ENCODE data around the gene SH3BP5L. TPM values are rescaled to one million over a fixed set of nuclear protein-coding genes. Genes with fewer than 3 reads are reported as not detected.

The SH3BP5L gene
- total and polyA plus RNA-seq, 10 of the 15 experiments (the other 5 are each of a cell fraction or from before 2014, with no cell fraction given) = 1.1 to 22.8 (median 10.9) TPM

DNA sequence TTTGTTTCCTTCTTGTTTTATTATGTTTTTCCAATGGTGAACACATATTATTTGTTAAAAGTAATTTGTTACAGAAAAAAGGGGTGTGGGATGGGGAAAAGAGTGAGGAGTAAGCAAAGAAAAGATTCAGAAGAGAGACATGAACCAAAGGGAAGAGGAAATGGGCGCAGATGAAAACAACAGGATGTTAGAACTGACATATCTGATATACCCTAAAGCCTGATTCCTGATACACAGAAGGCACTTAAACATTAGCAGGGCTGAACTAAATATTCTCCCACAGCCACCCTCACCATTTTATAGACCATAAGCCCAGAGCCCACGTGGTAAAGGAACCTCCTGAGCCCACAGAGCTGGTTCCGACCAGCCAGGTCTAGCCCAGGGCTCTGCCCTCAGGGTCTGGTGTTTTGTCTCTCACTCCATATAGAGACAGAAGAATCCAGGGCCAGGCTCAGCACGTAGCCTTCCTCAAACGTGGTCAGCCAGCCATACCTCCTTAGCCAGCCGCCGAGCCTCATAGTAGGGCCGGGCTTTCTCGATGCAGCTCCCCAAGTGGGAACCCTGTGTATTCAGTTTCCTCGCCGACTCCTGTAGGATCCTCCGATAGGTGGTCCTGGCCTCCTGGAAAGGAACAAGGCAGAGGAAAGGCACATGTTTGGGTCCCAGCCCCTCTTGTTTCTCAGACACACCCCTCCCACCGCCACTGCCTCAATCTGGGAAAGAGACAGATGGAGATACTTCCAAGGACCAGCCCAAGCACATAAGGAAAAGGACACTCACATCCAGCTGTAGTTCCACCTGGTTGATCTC is 9.5 kb downstream of the SH3BP5L start (continued):
- TF ChIP-seq, protein P1, sequence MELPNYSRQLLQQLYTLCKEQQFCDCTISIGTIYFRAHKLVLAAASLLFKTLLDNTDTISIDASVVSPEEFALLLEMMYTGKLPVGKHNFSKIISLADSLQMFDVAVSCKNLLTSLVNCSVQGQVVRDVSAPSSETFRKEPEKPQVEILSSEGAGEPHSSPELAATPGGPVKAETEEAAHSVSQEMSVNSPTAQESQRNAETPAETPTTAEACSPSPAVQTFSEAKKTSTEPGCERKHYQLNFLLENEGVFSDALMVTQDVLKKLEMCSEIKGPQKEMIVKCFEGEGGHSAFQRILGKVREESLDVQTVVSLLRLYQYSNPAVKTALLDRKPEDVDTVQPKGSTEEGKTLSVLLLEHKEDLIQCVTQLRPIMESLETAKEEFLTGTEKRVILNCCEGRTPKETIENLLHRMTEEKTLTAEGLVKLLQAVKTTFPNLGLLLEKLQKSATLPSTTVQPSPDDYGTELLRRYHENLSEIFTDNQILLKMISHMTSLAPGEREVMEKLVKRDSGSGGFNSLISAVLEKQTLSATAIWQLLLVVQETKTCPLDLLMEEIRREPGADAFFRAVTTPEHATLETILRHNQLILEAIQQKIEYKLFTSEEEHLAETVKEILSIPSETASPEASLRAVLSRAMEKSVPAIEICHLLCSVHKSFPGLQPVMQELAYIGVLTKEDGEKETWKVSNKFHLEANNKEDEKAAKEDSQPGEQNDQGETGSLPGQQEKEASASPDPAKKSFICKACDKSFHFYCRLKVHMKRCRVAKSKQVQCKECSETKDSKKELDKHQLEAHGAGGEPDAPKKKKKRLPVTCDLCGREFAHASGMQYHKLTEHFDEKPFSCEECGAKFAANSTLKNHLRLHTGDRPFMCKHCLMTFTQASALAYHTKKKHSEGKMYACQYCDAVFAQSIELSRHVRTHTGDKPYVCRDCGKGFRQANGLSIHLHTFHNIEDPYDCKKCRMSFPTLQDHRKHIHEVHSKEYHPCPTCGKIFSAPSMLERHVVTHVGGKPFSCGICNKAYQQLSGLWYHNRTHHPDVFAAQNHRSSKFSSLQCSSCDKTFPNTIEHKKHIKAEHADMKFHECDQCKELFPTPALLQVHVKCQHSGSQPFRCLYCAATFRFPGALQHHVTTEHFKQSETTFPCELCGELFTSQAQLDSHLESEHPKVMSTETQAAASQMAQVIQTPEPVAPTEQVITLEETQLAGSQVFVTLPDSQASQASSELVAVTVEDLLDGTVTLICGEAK (IDR thresholded peaks at IDR 0.05; ENCODE audit: borderline replicate concordance) = no peak
- TF ChIP-seq ZNF217 (IDR thresholded peaks at IDR 0.05) = no peak
- TF ChIP-seq NBN (IDR thresholded peaks at IDR 0.05) = no peak

DNA sequence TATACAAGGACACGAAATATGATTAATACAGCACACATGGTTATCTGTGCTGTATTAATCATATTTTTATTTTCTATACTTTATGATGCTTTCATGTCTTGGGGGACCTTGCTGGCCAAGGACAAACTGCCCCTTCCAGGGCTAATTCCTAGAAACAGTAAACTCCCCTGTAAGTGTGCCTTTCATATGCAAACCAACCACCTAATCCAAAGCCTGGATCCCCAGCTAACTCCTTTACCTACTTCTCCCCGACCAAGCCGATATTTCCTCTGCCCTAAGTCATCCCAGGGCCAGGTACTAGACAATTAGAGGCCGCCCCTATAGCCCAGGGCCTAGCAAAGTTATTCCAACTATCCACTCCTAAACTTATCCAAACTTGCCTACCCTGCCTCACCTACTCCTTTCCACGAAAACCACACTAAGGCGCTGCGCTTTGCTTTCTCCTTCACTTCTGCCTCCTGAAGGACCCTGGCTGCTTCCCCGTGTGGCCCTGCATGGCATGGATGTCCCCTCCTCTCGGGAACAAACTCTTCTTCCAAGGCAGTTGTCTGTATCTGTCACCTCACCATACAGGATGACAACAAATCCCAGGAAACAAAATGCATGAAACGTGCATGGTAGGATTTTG is 10.2 kb downstream of the SH3BP5L start:
- Histone ChIP-seq H3K4me2 (ENCODE audit: control insufficient read depth, insufficient read depth) (no peak overlapping the region), H3K4me3 (no peak overlapping the region), H3K36me3 (ENCODE audit: control insufficient read depth in 2 of 2, insufficient read depth in 2 of 2, low read length in 1 of 2) (peaks cover 22 to 30% of the 10 kb centered on the region in 2 experiments; a peak in 3 of 4 replicates), H4K20me1 (ENCODE audit: control insufficient read depth, insufficient read depth) (no peaks in the 10 kb centered on the region; the same call in 1 of the 2 replicates), H3K9me3 (replicated peaks; ENCODE audit: control insufficient read depth, insufficient read depth, low read length) (no peaks in the 10 kb centered on the region), H3K27me3 (replicated peaks in 1 of 2; ENCODE audit: control insufficient read depth in 2 of 2, insufficient read depth in 2 of 2, low read length in 1 of 2) (no peaks in the 10 kb centered on the region), H3K4me1 (ENCODE audit: control insufficient read depth, insufficient read depth, low read length) (peaks cover 11% of the 10 kb centered on the region), H3K27ac (ENCODE audit: control insufficient read depth, insufficient read depth) (no peak overlapping the region), H2AFZ (ENCODE audit: control insufficient read depth, low read depth, low read length) (no peak overlapping the region), H3K79me2 (ENCODE audit: control insufficient read depth, insufficient read depth, low read length) (peaks cover 10% of the 10 kb centered on the region), H3K9ac (ENCODE audit: control insufficient read depth, insufficient read depth, low read length) (no peak overlapping the region)
- ChIA-PET CTCF (interaction anchor here (0.9 kb wide), 1 partner anchor 11 kb away, joined by 5 read pairs; no protein-coding TSS in a partner anchor), SMC1A (ENCODE audit: uncharacterized antibody, unreplicated experiment) (no interaction called here), RAD21 (ENCODE audit: unreplicated experiment) (no interaction called here), POLR2A (no interaction called here)
- FAIRE-seq = no peak
- WGBS (ENCODE audit: insufficient coverage, insufficient replicate concordance, low lambda C conversion rate, missing lambda C conversion rate) = 96% methylated on average over 10 of the region's 10 CpGs
- TF ChIP-seq MAX (IDR thresholded peaks at IDR 0.05; ENCODE audit: low read depth, low read length) (no peak), ZNF622 (IDR thresholded peaks at IDR 0.05) (no peak), ZNF384 (IDR thresholded peaks at IDR 0.05; ENCODE audit: borderline replicate concordance, low read depth, low read length) (no peak), CBFB (IDR thresholded peaks at IDR 0.05; ENCODE audit: low read depth) (no peak), IRF5 (IDR thresholded peaks at IDR 0.05; ENCODE audit: borderline replicate concordance) (no peak)
- TF ChIP-seq, protein P2, sequence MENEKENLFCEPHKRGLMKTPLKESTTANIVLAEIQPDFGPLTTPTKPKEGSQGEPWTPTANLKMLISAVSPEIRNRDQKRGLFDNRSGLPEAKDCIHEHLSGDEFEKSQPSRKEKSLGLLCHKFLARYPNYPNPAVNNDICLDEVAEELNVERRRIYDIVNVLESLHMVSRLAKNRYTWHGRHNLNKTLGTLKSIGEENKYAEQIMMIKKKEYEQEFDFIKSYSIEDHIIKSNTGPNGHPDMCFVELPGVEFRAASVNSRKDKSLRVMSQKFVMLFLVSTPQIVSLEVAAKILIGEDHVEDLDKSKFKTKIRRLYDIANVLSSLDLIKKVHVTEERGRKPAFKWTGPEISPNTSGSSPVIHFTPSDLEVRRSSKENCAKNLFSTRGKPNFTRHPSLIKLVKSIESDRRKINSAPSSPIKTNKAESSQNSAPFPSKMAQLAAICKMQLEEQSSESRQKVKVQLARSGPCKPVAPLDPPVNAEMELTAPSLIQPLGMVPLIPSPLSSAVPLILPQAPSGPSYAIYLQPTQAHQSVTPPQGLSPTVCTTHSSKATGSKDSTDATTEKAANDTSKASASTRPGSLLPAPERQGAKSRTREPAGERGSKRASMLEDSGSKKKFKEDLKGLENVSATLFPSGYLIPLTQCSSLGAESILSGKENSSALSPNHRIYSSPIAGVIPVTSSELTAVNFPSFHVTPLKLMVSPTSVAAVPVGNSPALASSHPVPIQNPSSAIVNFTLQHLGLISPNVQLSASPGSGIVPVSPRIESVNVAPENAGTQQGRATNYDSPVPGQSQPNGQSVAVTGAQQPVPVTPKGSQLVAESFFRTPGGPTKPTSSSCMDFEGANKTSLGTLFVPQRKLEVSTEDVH (IDR thresholded peaks at IDR 0.05; ENCODE audit: low read depth, partially characterized antibody) = no peak
- in situ Hi-C loops (cut with MboI) (no loop called here), intact Hi-C loops (cut with micrococcal nuclease; ENCODE audit: unreplicated experiment) (no loop called here)
- no peak for ATAC-seq
- DNase-seq (ENCODE audit: low read depth, low spot score) = no peak
- TSS peak; percentile 58 for BruUV-seq (replicated peaks)
